GM18499 (cell line): Measurements from ENCODE around the gene CD44.

Experiments
- ATAC-seq: cut with Tn5 transposase; IDR thresholded peaks from one replicate; pipeline ENCODE4 v1.9.1; 2021; ENCODE audit warnings: moderate number of reproducible peaks; ENCODE audit not compliant: insufficient read depth, unreplicated experiment

CD44 gene

GRCh38 chr11:35280727-35281126, 141.8 kb downstream of the CD44 start:
- no peak for ATAC-seq

GRCh38 chr11:35281169-35281688, 142.3 kb downstream of the CD44 start:
- no peak for ATAC-seq
